Measurements from ENCODE around the gene WNT9B.
"Not testable (repeated sequence)": the region's sequence is repeated elsewhere in the genome, so short reads cannot be mapped to it uniquely, and the experiment has no call there.

WNT9B gene

GRCh38 chr17:46822388-46822921 lies 28.9 kb upstream of the WNT9B start:
- peak; percentile 19 to 26 for DNase-seq

- DNase-seq = no peak
Observed at GRCh38 chr17:46823657-46824056, 27.7 kb upstream of the WNT9B start.

- no peak for DNase-seq
Observed at GRCh38 chr17:46826116-46826515, 25.3 kb upstream of the WNT9B start.

GRCh38 chr17:46827274-46827673 lies 24.1 kb upstream of the WNT9B start:
- no peak for DNase-seq

- DNase-seq = no peak
Observed at GRCh38 chr17:46831573-46832330, 19.6 kb upstream of the WNT9B start.

- DNase-seq = no peak
Observed at GRCh38 chr17:46832331-46832821, 19.0 kb upstream of the WNT9B start.

- no peak for DNase-seq
Observed at GRCh38 chr17:46832945-46833839, 18.2 kb upstream of the WNT9B start.

- no peak for DNase-seq
Observed at GRCh38 chr17:46833840-46834208, 17.6 kb upstream of the WNT9B start.

- DNase-seq = no peak
Observed at GRCh38 chr17:46834846-46835245, 16.5 kb upstream of the WNT9B start.

- no peak for DNase-seq
Observed at GRCh38 chr17:46836500-46836899, 14.9 kb upstream of the WNT9B start.

- no peak for DNase-seq
Observed at GRCh38 chr17:46837521-46837920, 13.9 kb upstream of the WNT9B start.

- no peak for DNase-seq
Observed at GRCh38 chr17:46839211-46839610, 12.2 kb upstream of the WNT9B start.

GRCh38 chr17:46840596-46840995 lies 10.8 kb upstream of the WNT9B start:
- not testable (repeated sequence) for DNase-seq

GRCh38 chr17:46841561-46842379 lies 9.6 kb upstream of the WNT9B start:
- no peak for DNase-seq

GRCh38 chr17:46842835-46843234 lies 8.5 kb upstream of the WNT9B start:
- DNase-seq = no peak

- no peak for DNase-seq
Observed at GRCh38 chr17:46847204-46848191, 3.9 kb upstream of the WNT9B start.

- DNase-seq = no peak
Observed at GRCh38 chr17:46848534-46848933, 2.8 kb upstream of the WNT9B start.

GRCh38 chr17:46850688-46851028 lies 725 bp upstream of the WNT9B start:
- no peak for DNase-seq

- DNase-seq = no peak
Observed at GRCh38 chr17:46853896-46854444, 2.6 kb downstream of the WNT9B start.

GRCh38 chr17:46854515-46854914 lies 3.1 kb downstream of the WNT9B start:
- no peak for DNase-seq

- no peak for DNase-seq
Observed at GRCh38 chr17:46854948-46855347, 3.6 kb downstream of the WNT9B start.
